Psoas muscle (tissue), 8 donors: Measurements from ENCODE around the gene NOM1. TPM values are rescaled to one million over a fixed set of nuclear protein-coding genes. Genes with fewer than 3 reads are reported as not detected.
"Not testable (repeated sequence)": the region's sequence is repeated elsewhere in the genome, so short reads cannot be mapped to it uniquely, and the experiment has no call there.

Source experiments
- ATAC-seq, 4 donors: fragments of 200-7000 bp; cut with Tn5 transposase; one replicate each; pipeline ENCODE4 v1.9.1; 2020; ENCODE audit warnings: moderate library complexity in 3 of 4, mild to moderate bottlenecking in 2 of 4
- DNase-seq, 2 donors: peaks; one replicate each; pipeline ENCODE4 v3.0.0-alpha.2; 2020
- H3K27ac ChIP-seq: fragments of 200-600 bp; one replicate; pipeline ENCODE4 v1.8.0; 2022
- H3K27me3 ChIP-seq, 3 donors: fragments of 200-600 bp in 1 of 3; one replicate each; pipeline versions ENCODE4 v1.6.1 to v1.8.0; 2013 to 2022; ENCODE audit warnings: low read length in 2 of 3, mild to moderate bottlenecking in 2 of 3, moderate library complexity in 1 of 3; ENCODE audit not compliant: insufficient read depth in 3 of 3
- H3K36me3 ChIP-seq, 2 donors: fragments of 200-600 bp in 1 of 2; one replicate each; pipeline versions ENCODE4 v1.6.1 to v1.8.0; 2013 to 2022; ENCODE audit warnings: low read depth in 1 of 2, mild to moderate bottlenecking in 1 of 2, moderate library complexity in 1 of 2; ENCODE audit not compliant: insufficient read depth in 1 of 2
- H3K4me1 ChIP-seq: fragments of 200-600 bp; one replicate; pipeline ENCODE4 v1.8.0; 2022
- H3K4me3 ChIP-seq: fragments of 200-600 bp; one replicate; pipeline ENCODE4 v1.8.0; 2022; ENCODE audit warnings: mild to moderate bottlenecking
- H3K9me3 ChIP-seq: fragments of 200-600 bp; one replicate; pipeline ENCODE4 v1.8.0; 2022
- CTCF ChIP-seq: fragments of 200-600 bp; IDR thresholded peaks from one replicate; pipeline ENCODE4 v1.8.0; 2022; ENCODE audit warnings: antibody characterized with exemption
- WGBS, 3 donors: extraction: QIAGEN DNeasy Blood & Tissue Kit; methylation state at CpG; one replicate each; pipeline versions ENCODE4 v1.1.6 to v1.1.7; 2013; 5-methylcytosine and 5-hydroxymethylcytosine counted together
- intact Hi-C, 2 donors: fragments of 100-400 bp; cut with DNase I; formaldehyde crosslinking; loops; one replicate each; pipeline versions ENCODE4 v1.11.0 to v1.14.2; 2022
- polyA plus RNA-seq, 3 donors: library from polyadenylated mRNA; stranded (reverse); fragments of 200-250 nt; gene quantifications; one replicate each; pipeline ENCODE4 v1.2.3, GENCODE V29; 2013
- total RNA-seq, 4 donors: library from RNA; stranded (reverse); fragmentation: NEBNext Ultra II Directional in 2 of 4; extraction: Animal tissue kit (Norgen Biotek cat#: 25700) in 2 of 4; gene quantifications; one replicate each; pipeline versions ENCODE4 v1.2.1 to v1.2.4, GENCODE V29; 2021 to 2023
- donor health status: healthy with polysubstance abuse.
- donor health status: DM: no; HTN: no; CAD: no; lungs with moderate emphysema.
- donor health status: Bipolar disorder and iron deficiency.
- donor health status: healthy.
- donor health status: DM: yes; HTN: yes; CAD: no.
- donor health status: DM: no; HTN: no; CAD: no.
- donor health status: DM: no; HTN: no; CAD: no.
- donor health status: DM: yes; HTN: yes; CAD: no.

NOM1 gene
- total and polyA plus RNA-seq, 7 donors, result 8.2 to 20.5 (median 14.7) TPM

GRCh38 chr7:156950381-156950858 lies 908 bp downstream of the NOM1 start:
- ATAC-seq (no peak), DNase-seq (no peak)
- 1 to 2% (median 1%) methylated on average over 20 to 21 of the region's 21 CpGs for WGBS, 3 donors
- intact Hi-C loops, result loop anchor here in 1 of 2 donors (5.0 kb wide), 1 partner anchor 192 kb away; no protein-coding TSS in a partner anchor
- Histone ChIP-seq H3K4me1 (peaks cover 19% of the 10 kb centered on the region), H3K9me3 (no peaks in the 10 kb centered on the region), H3K4me3 (peak overlapping the region; percentile 97), H3K27ac (peak overlapping the region; percentile 75), H3K27me3 (peaks cover 0 to 4% (median 0%) of the 10 kb centered on the region in 3 donors), H3K36me3 (peaks cover 14 to 37% of the 10 kb centered on the region in 2 donors)
- TF ChIP-seq CTCF, result no peak

- intact Hi-C loops, result loop anchor here in 1 of 2 donors (5.0 kb wide), 1 partner anchor 189 kb away; no protein-coding TSS in a partner anchor
- WGBS, 3 donors, result 71 to 87% (median 85%) methylated on average over 10 to 12 of the region's 12 CpGs
- not testable (repeated sequence) for H3K9me3 ChIP-seq, H3K27me3 ChIP-seq, H3K27ac ChIP-seq, DNase-seq, H3K4me3 ChIP-seq, ATAC-seq
- Histone ChIP-seq H3K4me1 (peaks cover 19% of the 10 kb centered on the region), H3K36me3 (peaks cover 16 to 65% of the 10 kb centered on the region in 2 donors)
Observed at GRCh38 chr7:156953215-156953614, 3.7 kb downstream of the NOM1 start.

GRCh38 chr7:156954941-156955340 lies 5.4 kb downstream of the NOM1 start:
- H3K27ac ChIP-seq, result no peak overlapping the region
- H3K4me1 ChIP-seq, result peaks cover 19% of the 10 kb centered on the region
- no peak for DNase-seq
- H3K36me3 ChIP-seq, result peaks cover 19 to 79% of the 10 kb centered on the region in 2 donors
- no peaks in the 10 kb centered on the region for H3K9me3 ChIP-seq
- no peak for TF ChIP-seq CTCF
- WGBS, 3 donors, result 64 to 82% (median 78%) methylated on average over 2 of the region's 2 CpGs
- no peak overlapping the region for H3K4me3 ChIP-seq
- intact Hi-C loops, result loop anchor here in 1 of 2 donors (5.0 kb wide), 1 partner anchor 187 kb away; no protein-coding TSS in a partner anchor
- H3K27me3 ChIP-seq, result no peaks in the 10 kb centered on the region
- no peak for ATAC-seq

- TF ChIP-seq CTCF, result no peak
- intact Hi-C loops, result no loop called here
- ATAC-seq (no peak), DNase-seq (no peak)
- no peak overlapping the region for H3K4me3 ChIP-seq
- H3K36me3 ChIP-seq, result peaks cover 22 to 97% of the 10 kb centered on the region in 2 donors
- peaks cover 6% of the 10 kb centered on the region for H3K4me1 ChIP-seq
- H3K27me3 ChIP-seq, result no peaks in the 10 kb centered on the region
- WGBS, 3 donors, result 77 to 83% (median 82%) methylated on average over 2 of the region's 2 CpGs
- no peak overlapping the region for H3K27ac ChIP-seq
- H3K9me3 ChIP-seq, result no peaks in the 10 kb centered on the region
Observed at GRCh38 chr7:156956727-156957126, 7.2 kb downstream of the NOM1 start.

- Histone ChIP-seq H3K4me3 (no peak overlapping the region), H3K9me3 (no peaks in the 10 kb centered on the region), H3K4me1 (no peaks in the 10 kb centered on the region), H3K36me3 (peaks cover 17 to 97% of the 10 kb centered on the region in 2 donors), H3K27me3 (no peaks in the 10 kb centered on the region), H3K27ac (no peak overlapping the region)
- ATAC-seq (no peak), DNase-seq (no peak)
- intact Hi-C loops, result no loop called here
- 93 to 95% (median 94%) methylated on average over 18 of the region's 18 CpGs for WGBS, 3 donors
- no peak for TF ChIP-seq CTCF
Observed at GRCh38 chr7:156962145-156962544, 12.6 kb downstream of the NOM1 start.
